ENCODE data around the gene LLGL1.

DNA sequence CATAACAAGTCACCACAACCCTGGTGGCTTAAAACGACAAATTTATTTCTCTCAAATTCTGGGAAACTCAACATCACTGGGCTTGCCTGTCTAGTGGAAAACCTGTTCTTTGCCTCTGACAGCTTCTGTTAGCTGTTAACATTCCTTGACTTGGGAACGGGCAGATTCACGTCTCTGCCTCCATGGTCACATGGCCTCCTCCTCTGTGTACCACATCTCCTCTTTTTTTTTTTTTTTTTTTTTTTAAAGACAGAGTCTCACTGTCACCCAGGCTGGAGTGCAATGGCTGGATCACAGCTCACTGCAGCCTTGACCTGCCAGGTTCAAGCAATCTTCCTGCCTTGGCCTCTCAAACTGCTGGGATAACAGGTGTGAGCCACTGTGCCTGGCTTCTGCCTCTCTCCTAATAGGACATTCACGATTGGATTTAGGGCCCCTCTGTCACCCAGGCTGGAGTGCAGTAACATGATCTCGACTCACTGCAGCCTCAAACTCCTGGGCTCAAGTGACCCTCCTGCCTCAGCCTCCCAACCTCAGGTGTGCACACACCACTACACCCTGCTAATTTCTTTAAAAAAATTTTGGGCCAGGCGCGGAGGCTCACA lies 11.7 kb upstream of the LLGL1 start:
- TF ChIP-seq JUNB (IDR thresholded peaks at IDR 0.05) (no peak), CBX2 (IDR thresholded peaks at IDR 0.05; ENCODE audit: borderline replicate concordance, low read depth) (no peak), HOXB5 (CRISPR knock-in tag; IDR thresholded peaks at IDR 0.05) (no peak), POLR2A (IDR thresholded peaks at IDR 0.05; ENCODE audit: low read length) (no peak), RCOR1 (IDR thresholded peaks at IDR 0.05; ENCODE audit: low read depth, low read length) (no peak), EP300 (IDR thresholded peaks at IDR 0.05) (no peak), JUN (IDR thresholded peaks at IDR 0.05) (no peak)
- TF ChIP-seq, protein P1, sequence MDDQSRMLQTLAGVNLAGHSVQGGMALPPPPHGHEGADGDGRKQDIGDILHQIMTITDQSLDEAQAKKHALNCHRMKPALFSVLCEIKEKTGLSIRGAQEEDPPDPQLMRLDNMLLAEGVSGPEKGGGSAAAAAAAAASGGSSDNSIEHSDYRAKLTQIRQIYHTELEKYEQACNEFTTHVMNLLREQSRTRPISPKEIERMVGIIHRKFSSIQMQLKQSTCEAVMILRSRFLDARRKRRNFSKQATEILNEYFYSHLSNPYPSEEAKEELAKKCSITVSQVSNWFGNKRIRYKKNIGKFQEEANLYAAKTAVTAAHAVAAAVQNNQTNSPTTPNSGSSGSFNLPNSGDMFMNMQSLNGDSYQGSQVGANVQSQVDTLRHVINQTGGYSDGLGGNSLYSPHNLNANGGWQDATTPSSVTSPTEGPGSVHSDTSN (IDR thresholded peaks at IDR 0.05), result no peak
- TF ChIP-seq, protein P2, sequence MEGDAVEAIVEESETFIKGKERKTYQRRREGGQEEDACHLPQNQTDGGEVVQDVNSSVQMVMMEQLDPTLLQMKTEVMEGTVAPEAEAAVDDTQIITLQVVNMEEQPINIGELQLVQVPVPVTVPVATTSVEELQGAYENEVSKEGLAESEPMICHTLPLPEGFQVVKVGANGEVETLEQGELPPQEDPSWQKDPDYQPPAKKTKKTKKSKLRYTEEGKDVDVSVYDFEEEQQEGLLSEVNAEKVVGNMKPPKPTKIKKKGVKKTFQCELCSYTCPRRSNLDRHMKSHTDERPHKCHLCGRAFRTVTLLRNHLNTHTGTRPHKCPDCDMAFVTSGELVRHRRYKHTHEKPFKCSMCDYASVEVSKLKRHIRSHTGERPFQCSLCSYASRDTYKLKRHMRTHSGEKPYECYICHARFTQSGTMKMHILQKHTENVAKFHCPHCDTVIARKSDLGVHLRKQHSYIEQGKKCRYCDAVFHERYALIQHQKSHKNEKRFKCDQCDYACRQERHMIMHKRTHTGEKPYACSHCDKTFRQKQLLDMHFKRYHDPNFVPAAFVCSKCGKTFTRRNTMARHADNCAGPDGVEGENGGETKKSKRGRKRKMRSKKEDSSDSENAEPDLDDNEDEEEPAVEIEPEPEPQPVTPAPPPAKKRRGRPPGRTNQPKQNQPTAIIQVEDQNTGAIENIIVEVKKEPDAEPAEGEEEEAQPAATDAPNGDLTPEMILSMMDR (IDR thresholded peaks at IDR 0.05), result no peak
- TF ChIP-seq, protein P3, sequence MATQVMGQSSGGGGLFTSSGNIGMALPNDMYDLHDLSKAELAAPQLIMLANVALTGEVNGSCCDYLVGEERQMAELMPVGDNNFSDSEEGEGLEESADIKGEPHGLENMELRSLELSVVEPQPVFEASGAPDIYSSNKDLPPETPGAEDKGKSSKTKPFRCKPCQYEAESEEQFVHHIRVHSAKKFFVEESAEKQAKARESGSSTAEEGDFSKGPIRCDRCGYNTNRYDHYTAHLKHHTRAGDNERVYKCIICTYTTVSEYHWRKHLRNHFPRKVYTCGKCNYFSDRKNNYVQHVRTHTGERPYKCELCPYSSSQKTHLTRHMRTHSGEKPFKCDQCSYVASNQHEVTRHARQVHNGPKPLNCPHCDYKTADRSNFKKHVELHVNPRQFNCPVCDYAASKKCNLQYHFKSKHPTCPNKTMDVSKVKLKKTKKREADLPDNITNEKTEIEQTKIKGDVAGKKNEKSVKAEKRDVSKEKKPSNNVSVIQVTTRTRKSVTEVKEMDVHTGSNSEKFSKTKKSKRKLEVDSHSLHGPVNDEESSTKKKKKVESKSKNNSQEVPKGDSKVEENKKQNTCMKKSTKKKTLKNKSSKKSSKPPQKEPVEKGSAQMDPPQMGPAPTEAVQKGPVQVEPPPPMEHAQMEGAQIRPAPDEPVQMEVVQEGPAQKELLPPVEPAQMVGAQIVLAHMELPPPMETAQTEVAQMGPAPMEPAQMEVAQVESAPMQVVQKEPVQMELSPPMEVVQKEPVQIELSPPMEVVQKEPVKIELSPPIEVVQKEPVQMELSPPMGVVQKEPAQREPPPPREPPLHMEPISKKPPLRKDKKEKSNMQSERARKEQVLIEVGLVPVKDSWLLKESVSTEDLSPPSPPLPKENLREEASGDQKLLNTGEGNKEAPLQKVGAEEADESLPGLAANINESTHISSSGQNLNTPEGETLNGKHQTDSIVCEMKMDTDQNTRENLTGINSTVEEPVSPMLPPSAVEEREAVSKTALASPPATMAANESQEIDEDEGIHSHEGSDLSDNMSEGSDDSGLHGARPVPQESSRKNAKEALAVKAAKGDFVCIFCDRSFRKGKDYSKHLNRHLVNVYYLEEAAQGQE (IDR thresholded peaks at IDR 0.05), result no peak
- TF ChIP-seq, protein P4, sequence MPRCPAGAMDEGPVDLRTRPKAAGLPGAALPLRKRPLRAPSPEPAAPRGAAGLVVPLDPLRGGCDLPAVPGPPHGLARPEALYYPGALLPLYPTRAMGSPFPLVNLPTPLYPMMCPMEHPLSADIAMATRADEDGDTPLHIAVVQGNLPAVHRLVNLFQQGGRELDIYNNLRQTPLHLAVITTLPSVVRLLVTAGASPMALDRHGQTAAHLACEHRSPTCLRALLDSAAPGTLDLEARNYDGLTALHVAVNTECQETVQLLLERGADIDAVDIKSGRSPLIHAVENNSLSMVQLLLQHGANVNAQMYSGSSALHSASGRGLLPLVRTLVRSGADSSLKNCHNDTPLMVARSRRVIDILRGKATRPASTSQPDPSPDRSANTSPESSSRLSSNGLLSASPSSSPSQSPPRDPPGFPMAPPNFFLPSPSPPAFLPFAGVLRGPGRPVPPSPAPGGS (IDR thresholded peaks at IDR 0.05), result no peak

Measured in A549 (cell line).